CD4-positive, alpha-beta T cell treated with Interleukin-15 for 1 hour (primary cell): ENCODE measurements around the gene SPR.

Source experiments
- DNase-seq: peaks from one replicate; pipeline ENCODE4 v3.0.0-alpha.2; 2020

Gene SPR

GRCh38 chr2:72917138-72917876 lies 30.1 kb downstream of the SPR start, which contains the start of gene EMX1:
Gene EMX1 (plus strand): TSS chr2:72917519. CDS start chr2:72917853, 334 bp downstream.
- peak; percentile 45 for DNase-seq

DNA sequence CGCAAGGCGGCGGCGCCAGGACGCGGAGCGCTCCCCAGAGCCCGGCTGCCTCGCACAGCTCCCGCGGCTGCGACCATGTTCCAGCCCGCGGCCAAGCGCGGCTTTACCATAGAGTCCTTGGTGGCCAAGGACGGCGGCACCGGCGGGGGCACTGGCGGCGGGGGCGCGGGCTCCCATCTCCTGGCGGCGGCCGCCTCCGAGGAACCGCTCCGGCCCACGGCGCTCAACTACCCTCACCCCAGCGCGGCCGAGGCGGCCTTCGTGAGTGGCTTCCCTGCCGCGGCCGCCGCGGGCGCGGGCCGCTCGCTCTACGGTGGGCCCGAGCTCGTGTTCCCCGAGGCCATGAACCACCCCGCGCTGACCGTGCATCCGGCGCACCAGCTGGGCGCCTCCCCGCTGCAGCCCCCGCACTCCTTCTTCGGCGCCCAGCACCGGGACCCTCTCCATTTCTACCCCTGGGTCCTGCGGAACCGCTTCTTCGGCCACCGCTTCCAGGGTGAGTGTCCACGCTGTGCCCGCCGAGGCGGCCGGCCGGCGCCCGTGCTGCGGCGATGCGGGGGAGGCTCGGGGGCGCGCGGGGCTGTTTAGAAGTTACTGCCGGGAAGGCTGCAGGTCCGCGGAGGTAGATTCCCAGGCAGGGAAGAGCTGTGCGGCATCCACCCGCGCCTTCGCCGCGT lies 30.8 kb downstream of the SPR start:
- peak; percentile 9 for DNase-seq

- DNase-seq = peak; percentile 11
These were observed 32.5 kb downstream of the SPR start for GRCh38 chr2:72919414-72920317.

DNA sequence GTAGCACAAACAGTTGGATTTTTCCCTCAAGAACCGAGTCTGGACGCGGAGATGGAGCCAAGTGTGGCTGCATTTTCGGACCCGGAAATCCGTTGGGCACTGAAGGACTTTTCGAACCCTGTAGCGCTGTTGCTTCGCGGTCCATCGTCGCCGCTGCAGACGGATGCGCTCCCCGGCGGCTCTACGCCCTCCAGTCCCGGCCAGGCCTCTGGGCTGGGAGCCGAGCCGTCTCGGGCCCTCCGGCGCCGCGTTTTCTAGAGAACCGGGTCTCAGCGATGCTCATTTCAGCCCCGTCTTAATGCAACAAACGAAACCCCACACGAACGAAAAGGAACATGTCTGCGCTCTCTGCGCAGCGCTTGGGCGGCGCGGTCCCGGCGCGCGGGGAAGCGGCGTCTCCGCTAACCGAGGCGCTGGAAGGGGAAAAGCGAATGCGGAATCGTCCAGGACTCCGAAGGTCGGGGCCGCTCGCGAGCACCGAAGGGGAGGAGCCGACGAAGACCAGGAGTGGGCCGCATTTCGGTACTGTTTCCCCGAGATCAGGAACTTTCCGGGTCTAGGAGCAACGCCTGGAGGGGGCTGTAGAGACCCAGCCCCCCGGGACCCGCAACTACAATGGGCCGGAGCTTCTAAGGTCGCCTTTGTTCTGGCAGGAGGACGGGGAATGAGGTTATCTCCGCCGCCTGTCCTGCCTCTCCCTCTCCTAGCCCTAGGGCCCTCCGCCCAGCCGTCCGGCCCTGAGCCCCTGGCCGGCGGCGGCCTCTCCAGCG lies 33.3 kb downstream of the SPR start:
- DNase-seq = peak; percentile 15

GRCh38 chr2:72921088-72921851 lies 34.1 kb downstream of the SPR start:
- peak; percentile 10 for DNase-seq

DNA sequence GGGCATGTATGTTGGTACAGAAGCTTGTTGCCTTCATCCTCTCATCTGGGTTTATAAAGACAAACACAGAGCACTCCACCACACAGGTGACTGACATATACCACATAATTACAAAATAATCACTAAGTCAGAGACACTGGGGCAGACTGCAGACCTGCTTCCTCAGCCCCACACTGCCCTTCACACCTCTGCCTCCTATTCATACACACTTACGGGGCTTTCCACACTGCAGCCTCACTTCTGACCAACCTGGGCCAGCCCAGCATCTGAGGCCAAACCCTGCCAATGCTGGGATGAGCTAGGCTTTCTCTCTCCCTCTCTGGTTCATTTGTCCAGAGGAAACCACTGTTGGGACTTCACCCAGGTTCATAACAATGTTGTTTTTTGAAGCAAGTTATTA lies 34.6 kb downstream of the SPR start:
- DNase-seq = no peak

DNA sequence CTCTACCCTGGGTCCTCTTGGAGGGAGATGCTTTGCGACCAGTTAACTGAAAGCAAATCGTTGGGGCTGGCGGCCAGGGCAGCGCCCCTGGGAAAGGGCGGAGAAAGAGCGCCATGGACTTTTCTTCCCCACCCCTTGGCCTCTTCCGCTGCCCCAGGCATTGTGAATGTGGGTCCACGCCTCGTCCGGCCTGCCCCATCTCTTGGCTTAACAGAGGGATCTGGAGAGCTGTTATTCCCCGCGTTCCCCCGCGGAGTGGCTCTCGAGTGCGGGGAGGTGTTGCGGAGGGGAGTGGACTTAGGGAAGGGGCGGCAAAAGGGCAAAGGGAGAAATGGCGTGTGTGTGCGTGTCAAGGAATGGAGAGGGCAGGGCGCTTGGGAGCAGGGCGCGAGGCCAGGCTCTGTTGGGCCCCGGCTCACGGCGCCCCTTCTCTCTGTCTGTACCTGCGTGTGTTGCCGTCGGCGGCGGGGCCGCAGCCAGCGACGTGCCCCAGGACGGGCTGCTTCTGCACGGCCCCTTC lies 36.7 kb downstream of the SPR start:
- peak; percentile 11 for DNase-seq

- DNase-seq = peak; percentile 10
These were observed 37.4 kb downstream of the SPR start for GRCh38 chr2:72924353-72925240.

GRCh38 chr2:72925328-72925943 lies 38.2 kb downstream of the SPR start:
- DNase-seq = peak; percentile 13

DNA sequence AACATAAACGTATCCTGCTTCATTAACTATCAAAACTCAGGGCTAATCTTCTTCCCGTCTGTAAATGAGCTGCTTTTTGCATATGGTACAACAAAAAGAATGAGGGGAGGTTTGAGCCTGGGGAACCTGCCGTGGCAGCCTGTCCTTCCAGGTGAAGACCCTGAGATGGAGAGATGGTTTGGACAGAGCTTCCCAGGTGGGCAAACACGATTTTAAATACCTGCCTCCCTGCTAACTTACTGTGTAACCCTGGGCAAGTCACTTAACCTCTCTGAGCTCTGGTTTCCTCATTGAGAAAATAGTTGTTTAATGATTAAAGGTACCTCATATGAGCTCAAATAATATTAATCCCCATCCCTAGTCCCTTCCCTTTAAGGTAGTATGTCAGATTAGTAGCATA lies 39.2 kb downstream of the SPR start:
- no peak for DNase-seq

- no peak for DNase-seq
These were observed 39.7 kb downstream of the SPR start for GRCh38 chr2:72926811-72927465.

- peak; percentile 5 for DNase-seq
These were observed 40.7 kb downstream of the SPR start for GRCh38 chr2:72927619-72928550.

- no peak for DNase-seq
These were observed 41.8 kb downstream of the SPR start for GRCh38 chr2:72929010-72929409.

DNA sequence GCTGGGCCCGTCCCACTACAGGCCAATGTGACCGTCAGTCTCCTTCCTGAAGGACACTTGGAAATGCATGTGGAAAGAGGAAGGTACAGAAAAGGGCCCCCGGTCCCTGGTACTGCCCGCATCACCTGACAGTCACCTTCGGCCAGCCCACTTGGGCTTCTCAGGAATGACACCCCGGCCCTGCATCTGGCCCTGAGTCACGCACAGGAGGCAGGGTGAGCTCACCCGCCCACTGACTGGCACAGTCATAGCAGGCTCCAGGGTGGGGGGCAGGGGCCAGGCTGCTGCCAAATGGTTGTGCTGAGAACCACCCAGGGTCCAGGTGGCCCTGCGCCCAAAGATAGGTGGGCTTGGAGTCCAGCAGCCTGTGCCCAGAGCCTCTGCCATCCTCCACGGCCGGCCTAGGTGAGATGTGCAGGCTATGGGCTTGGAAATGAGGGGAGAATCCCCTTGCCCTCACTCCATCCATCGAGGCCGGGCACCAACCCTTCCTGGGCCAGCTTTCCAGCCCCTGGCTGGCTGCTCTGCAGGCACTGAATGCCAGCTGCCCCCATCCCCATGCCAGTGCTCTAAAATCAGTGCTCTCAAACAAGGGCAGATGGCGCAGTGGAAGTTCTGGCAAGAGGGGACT lies 44.2 kb downstream of the SPR start:
- peak; percentile 12 for DNase-seq

DNA sequence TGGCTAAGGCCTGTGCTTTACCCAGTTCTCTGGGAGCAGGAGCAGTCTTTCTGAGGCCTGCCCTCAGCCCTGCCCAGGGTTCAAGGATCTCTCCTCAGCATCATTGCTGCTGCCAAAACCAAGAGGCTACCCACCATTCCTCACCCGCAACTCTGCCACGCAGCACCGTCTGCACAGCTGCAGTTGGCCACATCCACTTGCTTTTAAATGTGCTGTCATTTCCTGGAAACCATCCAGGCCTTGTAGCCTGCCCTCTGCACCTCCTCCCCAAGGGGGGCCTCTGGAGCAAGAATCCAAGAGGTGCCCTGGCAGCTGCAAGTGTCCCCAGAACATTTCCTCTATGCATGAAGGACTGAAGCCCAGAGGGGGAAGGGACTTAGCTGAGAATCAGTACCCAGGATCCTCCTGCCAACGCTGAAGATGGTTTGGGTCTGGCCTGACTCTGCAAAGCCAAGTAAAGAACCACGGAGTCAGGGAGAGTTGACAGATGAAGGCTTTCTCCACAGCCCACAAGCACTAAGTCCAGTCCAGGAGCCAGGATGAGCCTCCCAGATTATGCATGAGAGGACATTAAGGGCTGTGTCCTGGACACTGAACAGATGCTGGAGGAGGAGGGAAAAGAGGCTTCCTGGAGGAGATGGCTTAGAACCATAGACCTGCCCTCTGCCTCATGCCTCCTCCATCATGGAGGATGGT lies 45.0 kb downstream of the SPR start:
- DNase-seq = peak; percentile 7

DNA sequence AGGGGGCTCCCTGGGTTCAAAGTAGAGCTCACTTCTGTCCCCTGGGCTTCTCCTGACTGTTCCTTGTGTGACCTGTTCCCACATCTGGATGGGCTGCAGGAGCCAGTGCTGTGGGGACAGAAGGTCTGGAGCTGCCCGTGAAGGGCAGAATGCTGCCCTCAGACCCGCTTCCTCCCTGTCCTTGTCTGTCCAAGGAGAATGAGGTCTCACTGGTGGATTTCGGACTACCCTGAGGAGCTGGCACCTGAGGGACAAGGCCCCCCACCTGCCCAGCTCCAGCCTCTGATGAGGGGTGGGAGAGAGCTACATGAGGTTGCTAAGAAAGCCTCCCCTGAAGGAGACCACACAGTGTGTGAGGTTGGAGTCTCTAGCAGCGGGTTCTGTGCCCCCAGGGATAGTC lies 45.6 kb downstream of the SPR start:
- peak; percentile 9 for DNase-seq

DNA sequence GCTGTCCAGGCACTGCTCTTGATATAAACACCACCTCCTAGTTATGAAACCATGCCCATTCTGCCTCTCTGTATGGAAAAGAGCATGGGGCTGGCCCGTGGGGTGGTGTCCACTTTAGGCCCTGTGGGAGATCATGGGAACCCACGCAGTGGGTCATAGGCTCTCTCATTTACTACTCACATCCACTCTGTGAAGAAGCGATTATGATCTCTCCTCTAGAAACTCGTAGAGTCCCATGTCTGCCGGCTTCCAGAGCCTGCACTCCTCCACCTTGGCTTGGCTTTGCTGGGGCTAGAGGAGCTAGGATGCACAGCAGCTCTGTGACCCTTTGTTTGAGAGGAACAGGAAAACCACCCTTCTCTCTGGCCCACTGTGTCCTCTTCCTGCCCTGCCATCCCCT lies 46.0 kb downstream of the SPR start:
- peak; percentile 4 for DNase-seq
